HG02623 (cell line): ENCODE results near the gene CSMD2.

Source experiments
- ATAC-seq: cut with Tn5 transposase; IDR thresholded peaks from one replicate; pipeline ENCODE4 v1.9.1; 2021; ENCODE audit warnings: moderate library complexity; ENCODE audit not compliant: unreplicated experiment

Gene CSMD2

DNA sequence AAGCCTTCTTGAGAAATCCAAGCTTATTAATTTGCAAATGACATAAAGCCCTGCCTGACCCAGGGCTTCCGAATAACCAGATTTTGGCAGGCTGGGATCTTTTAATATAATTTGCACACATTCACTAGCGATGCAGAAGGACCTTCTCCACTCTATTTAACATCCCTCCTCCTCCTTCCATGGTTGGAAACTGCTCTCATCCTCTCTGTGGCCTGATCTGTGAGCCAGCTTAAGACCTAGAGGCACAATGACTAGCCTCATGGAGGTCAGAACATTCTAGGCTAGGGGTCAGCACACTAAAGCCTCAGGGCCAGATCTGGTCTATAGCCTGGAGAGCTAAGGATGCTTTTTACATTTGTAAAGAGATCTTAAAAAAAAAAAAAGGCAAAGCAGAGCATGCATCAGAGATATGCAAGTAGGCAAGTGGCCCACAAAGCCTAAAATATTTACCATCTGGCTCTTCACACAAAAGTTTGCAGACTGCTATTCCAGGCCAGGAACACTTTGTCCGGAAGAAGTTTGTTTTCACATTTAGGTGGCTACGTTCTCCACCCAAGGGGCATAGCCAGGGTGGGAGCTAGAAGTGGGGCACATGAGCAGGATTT lies 439.4 kb downstream of the CSMD2 start:
- ATAC-seq: no peak

DNA sequence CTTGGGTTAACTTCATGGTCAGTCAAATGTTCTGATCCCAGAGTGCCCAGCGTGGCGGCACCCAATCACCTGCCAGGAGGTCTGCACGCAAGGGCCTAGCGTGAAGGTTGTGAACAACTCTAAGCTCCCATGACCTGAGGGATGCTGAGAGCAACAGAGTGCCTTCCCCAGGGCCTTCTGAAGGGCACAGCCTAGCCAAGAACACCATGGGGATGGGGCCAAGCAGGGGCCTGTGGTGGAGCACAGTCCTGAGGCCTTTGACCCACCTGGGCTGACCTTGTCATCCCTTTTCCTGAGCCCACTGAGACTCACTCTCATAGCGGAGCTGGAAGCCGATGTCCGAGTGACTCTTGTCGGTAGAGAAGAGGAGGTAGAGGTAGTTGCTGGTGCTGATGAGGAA lies 440.0 kb downstream of the CSMD2 start:
- ATAC-seq: no peak

DNA sequence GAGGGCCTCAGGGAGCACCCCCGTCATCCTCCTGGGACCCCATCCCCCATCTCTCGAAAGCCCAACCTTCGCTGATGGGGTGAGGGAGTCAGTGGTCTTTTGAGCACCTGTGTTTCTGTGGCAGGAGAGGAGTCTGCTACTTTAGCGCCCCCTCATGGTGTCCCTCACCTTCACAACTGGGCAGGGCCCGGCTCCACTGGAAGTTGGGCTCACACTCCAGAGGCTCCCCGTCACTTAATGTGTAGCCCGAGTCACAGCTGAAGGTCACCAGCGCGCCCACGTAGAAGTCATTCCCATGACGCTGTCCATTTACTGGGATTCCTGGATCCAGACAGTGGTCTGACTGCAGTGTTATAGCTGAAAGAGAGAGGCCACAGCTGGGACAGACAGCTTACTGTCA lies 440.7 kb downstream of the CSMD2 start:
- ATAC-seq: no peak

DNA sequence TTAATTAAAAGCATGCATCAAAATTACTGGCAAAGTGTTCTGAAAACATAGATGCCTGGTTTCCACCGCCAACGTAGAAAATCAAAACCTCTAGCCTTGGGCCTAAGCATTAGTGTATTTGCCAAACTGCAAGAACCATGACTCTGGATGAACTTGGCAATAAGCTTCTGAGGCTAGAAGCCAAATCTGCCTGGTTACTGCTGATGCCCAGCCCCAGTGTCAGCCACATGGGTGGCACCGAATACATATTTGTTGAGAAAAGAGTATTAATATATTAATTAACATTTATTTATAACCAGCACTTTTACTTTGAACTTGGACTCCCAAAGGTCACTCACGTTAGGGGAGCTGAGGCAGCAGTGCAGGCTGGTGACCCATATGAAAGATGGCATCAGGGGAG lies 441.8 kb downstream of the CSMD2 start:
- ATAC-seq: no peak

DNA sequence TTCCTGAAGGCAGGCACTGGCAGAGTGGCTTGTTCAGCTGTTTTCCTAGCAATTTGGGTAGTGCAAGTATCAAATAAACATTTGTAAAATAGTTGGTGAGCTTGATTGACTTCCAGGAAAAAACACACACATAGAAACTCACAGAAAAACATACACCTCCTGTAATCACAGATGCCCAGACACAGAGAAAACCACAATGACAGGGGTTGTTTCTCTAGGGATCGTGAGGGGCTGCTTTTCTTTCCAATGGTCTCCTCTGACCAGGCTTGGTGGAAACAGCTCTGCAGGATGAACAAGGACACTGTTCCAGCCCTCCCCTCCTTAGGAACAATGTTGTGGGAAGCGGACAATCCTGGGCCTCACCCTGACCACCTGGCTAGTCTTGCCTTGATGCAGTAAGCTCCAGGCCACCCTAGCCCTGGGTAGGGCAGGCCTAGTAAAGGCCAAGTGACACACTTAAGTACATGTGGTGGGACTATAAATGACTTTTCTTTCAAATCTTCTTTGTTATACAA lies 443.7 kb downstream of the CSMD2 start:
- no peak for ATAC-seq

DNA sequence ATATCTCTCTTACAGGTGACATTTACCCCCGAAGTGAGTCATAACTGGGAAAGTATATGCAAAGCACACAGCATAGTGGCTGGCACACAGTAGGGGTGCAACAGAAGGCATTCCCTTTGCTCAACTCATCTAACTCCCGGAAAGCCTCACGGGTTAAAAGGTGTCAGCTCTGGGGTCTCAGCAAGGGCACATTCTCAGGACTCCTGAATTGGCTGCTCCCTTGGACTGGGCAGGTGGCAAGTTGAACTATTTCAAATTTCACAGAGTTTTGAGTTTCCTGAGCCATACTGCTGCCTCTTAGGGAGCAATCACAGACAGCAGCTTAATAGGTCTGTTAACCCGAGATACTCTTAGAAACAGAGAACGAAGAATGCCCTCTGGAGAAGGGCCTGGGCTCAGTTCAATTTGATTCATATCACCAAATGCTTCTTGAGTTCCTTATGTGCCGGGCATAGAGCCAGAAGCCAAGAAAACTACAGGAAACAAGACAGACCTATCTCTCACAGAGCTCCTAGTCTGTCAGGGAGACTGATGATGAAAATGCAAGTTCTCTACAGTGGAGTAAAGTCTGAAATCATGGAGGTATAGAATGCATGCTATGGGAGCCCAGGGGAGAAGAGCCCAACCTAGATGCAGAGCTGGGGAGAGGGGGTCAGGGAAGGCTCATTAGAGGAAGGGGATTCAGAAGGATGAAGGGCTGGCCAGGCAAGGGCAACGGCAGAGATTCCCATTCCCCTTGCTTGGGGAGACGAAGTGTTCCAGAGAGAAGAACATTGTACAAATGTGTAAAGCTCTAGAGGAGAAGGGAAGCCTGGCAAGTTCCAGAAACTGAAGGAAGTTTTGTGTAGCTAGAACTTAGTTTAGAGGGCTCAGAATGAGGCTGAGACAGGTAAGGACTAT lies 445.0 kb downstream of the CSMD2 start:
- no peak for ATAC-seq

DNA sequence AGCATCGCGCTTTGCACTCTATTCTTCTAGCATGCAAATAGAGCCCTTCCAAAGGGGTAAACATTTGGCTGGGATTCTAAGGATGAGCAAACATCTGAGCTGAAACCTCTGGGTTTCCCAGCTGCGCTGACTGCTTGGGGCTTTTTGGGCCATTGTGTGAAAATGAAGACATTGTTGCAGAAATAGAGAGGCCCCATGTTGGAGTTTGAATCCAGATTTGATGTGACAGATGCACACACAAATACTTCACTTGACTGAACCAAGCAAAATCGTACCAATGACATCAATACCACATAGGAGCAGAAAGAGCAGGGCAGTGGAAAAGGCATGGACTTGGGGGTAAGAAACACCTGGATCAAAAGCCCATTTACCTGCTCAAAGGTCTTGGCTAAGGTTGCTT lies 445.7 kb downstream of the CSMD2 start:
- ATAC-seq: no peak

DNA sequence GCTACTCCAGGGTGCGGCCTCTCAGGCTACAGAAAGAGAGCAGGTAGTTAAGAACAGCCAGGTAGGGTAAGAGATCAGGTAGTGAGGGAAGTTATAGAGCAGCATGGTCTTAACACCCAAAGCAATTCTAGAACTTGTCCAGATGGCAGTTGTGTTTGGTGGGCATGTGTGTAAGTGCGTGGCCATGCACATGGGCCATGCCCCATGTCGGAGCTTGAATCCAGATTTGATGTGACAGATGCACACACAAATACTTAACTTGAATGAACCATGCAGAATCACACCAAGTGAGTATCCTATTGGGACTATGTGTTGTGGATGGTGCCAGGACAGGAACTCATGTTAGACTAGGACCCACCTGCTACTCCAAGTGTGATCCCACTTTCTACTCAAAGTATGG lies 446.8 kb downstream of the CSMD2 start:
- no peak for ATAC-seq

DNA sequence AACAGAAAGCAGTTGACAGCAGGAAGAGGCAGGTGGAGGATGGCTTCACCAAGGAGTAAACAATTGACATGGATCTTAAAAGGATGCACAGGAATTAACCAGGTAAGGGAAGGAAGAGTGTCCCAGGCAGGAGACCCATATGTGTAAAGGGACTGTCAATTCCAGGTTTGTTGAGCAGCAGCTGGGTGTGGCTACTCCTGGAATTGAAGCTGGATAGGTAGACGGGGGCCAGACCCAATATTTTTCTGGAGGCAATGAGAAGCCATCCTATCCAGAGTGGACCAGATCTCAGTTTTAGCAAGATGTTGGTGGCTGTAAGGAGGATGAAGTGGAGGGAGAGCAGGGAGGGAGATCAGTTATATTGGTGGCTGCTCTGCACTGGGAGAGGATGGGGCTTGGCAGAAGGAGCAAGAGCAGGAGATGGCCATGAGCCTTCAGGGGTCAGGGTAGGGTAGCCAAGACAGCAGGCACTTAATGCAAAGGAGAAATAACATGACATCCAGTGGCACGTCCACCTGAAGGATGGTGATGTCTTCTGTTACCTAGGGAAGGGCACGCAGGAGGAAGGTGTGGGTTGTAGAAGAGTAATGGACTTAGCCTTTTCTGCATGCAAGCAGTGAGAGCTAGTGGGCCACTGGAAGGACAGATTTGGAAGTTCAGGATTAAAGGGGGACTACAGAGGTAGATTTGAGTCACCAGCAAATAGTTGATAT lies 447.9 kb downstream of the CSMD2 start:
- no peak for ATAC-seq

DNA sequence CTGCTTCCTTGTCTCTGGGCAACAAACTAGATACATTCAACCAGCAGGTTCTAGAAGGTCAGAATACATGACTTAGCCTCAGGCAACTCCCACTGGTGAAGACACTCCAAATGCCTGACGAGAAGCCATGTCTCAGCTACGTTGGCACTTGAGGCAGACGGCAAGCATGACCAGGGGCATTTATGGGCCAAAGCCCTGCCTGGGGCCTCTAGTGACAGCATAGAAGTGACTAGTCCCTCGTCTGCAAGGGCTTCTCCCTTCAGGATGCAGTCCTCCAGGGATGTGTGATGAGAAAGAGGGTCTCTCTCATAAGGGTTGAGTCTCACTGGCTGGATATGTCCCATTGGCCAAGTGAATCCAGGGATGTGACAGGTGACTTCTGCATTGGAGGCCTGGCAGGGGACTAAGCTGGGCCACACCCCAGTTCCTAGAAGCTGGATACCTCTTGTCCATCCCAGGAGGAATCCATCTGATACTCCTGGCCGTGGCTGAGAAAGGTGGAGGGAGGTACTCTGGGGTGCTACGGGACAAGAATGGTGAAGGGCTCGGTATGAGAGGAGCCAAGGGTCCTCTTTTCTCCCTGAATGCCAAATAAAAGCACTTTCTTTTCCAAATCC lies 449.7 kb downstream of the CSMD2 start:
- no peak for ATAC-seq

DNA sequence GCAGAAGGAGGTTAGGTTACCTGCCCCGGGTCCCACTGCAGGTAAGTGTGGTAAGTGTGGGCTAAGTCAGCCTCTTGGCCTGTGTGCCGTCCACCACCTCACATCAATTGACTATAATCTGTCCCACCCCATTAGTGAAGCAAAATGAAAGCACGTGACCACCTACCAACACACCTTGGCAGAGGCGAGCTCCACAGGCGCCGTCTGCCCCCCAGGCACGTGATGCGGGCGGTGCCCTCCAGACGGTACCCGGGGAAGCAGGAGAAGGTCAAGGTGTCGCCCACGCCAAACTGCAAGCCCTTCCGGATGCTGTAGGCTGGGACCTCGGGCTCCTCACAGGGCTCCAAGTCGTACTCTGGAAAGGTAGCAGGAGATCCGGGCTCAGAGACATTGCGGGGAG lies 450.6 kb downstream of the CSMD2 start:
- no peak for ATAC-seq

DNA sequence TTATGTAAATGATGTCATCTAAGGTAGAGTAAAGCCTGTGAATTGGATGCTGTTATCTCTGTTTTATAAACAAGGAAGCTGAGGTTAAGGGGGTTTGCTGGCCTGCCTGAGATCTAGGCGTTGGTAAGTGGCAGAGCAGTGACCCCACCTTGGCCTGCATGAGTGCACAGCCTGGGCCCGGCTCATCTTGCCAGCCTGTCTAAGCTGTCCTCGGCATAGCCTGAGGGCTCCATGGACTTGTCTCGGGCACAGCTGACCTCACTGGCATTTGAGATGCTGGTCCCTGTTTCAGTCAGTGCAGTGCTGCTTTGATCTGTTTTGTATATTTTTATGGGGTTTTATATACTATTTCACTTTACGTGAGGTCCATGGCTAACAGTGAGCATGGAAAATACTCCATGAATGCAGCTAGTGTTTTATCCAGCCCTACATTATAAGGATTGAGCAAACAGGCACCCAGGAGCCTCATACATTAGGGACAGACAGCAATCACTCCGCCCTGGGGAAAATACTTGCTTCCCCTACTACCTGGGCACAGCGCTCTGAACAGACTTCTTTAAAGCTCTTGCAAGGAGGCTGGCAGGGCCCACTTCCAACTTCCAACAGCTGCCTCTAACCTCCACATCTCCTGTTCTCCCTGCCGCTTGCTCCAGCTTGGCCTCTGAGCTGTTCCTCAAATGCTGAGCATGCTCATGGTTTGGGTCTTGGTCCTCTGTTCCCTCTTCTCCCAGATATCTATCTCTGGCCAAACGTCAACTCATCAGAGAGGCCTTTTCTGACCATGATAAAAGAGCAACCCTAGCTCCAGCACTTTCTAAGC lies 451.8 kb downstream of the CSMD2 start:
- ATAC-seq: no peak

DNA sequence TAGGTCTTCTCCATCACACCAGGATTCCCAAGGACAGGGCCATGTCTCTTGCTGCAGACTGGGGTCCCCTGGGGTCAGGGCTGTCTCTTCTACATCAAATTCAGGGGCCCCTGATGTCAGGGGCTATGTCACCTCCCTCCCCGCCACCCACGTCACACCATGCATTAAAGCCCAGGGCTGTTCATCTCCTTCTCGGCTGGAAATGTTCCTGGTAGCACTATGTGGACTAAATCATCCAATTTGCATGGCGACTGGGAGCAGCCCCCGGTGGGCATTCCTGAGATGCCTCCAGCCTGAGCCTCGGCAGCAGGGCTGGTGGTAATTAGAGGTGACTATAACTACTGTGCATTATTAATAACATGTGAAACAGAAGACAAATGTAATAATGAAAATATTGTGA lies 452.8 kb downstream of the CSMD2 start:
- ATAC-seq: no peak

DNA sequence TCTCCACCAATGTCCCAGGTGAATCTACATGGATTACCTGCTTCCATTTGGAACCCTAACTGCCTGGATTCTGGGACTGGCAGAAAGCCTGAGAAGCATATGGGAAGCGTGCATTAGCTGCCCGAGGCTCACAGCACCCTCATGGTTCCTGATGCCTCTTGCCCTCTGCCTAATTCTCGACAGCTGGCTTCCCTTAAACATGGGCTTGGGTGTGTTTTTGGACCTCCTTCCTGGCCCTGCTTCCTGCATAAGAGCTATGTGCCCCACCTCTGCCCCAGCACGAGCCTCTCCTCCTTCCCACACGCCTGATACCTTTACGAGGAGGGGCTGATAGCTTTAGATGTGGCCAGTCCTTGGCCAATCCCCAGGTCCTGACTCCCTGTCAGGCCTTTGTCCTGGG lies 453.5 kb downstream of the CSMD2 start:
- no peak for ATAC-seq

DNA sequence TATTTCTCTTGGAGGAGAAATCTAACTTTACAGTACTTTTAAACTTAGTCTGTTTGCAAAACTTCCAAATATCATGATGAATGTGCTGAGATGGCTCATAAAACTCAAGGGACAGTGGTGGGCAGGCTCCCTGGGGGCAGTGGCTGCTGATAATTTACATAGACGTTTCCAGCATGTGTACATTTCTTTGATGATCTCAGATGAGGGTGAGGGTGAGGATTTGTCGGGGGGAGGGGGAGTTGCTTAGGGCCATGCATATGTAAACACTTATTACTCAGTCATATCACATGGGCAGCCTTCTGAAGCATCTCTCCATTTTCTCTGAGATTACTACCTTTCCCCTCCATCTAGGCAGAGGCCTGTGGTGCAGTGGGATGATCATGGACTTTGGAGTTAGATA lies 454.1 kb downstream of the CSMD2 start:
- ATAC-seq: no peak

DNA sequence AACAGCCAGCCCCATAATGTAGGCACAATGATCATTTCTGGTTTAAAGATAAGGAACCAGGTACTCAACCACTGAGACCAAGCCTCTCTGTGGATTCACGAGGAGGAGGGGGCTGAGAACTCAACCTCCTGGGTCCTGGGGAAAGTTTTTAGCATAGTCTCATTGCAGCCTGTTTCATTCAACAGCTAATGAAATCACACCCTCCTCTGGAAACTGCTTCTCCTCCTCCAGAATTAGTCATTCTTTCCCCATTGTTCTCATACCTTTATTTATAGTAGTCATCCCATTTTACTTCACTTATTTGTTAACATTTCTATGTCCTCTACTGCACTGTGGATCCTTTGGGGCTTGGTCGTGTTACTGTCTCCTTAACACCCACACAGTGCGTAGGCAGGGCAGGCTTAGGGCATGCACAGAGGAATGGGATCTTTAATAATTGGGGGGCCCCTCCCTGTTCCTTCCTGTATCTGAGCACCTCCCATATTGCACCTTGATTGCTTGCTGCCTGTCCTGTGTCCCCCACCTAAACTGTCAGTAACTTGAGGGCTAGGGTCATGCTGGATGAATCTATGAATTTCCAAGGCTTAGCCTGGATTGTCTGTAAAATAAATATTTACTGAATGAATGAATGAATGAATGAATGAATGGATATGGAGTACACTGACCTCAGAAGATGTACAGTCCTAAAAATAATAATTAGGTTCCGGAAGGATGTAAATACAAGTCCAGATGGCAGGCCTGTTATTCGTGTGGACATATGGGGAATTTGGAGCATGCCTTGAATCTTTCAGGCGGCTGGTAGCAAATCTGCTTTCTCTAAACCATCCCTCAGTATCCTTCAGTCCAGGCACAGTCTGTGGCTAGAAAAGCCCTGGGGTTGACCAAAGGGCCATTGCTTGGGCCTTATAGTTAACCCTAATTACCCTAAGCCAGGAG lies 455.0 kb downstream of the CSMD2 start:
- no peak for ATAC-seq

DNA sequence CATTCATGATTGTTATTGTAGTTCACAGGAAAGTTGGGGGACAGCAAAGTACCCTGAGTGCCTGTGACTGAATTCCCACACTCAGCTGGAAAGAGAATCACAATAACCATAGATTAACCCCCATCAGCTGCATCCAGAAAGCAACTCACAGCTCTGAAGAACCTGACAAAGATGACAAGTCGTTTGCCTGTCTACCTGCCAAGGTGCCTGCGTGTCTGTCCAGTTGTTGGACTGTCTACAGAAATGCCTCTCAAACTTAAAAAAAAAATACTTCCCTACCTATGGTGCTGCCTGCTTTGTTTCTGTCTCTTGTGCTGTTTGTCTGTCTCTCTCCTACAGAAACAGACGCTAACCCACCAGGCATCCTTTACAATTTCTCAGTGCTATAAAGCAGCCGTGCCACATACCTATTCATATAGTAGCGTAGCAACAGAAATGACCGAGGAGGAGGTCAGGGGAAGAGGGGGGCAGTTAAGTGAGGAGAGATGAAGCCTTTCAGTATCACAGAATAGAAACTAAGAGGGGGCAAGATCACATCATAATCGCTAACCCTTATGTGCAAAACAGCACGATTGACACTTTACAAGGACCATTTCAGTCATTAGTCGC lies 455.8 kb downstream of the CSMD2 start:
- no peak for ATAC-seq

DNA sequence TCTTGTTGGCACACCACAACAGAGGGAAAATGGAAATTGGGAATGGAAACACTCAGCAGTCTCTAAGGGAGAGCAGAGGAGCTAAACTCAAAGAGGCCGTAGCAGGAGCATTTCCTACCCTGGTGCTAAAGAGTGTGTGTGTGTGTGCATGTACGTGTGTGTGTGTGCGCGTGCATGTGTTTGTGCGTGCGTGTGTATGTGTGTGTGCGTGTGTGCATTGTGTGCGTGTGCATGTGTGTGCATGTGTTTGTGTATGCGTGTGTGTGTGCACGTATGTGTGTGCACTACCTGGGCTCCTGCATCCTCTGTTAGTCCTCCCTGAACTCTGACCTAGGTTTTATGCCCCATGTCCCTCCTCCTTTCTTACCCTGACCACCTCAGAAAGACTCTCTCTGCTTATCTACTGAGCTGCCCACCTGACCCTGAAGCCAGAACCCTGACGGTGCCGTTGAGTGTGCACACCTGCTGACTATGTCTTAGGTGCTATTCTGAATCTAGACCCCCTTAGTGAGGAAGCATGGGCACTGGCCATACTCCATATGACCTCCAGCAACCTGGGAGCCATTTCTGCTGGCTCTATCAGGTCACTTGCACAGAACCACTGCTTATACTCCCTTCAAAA lies 458.3 kb downstream of the CSMD2 start:
- ATAC-seq: no peak

DNA sequence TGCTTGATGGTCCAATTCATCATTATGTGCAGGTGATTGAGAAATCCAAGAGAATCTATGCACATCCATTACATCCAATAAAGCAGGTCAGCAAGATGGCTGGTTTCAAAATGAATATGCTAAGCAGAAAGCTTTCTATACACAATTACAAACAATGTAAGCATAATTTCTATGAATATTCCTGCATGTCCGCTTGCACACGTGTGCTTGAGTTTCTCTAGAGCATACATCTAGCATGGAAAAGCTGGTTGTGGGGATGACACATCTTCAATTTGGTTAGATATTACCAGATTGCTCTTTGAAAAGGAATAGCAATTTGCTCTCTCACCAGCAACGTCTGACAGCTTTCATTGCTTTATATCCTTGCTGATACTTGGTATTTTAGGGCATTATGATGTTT lies 461.6 kb downstream of the CSMD2 start:
- ATAC-seq: no peak
